HepG2 (cell line): ENCODE data around the gene PIM1. TPM values are rescaled to one million over a fixed set of nuclear protein-coding genes. Genes with fewer than 3 reads are reported as not detected.

Experiments
- ATF7-NPFF ChIP-seq: sonication (generic); formaldehyde crosslinking; IDR thresholded peaks from 2 replicates; pipeline ENCODE4 v1.8.1; 2023; ENCODE audit warnings: mild to moderate bottlenecking, low read depth, missing genetic modification reagents, moderate library complexity
- ATRX ChIP-seq: sonication (generic); formaldehyde crosslinking; IDR thresholded peaks from 2 replicates; pipeline ENCODE4 v1.4.0; 2020; ENCODE audit warnings: missing genetic modification reagents, borderline replicate concordance
- CBFB ChIP-seq: sonication (generic); formaldehyde crosslinking; IDR thresholded peaks from 2 replicates; pipeline ENCODE4 v1.4.0; 2020; ENCODE audit warnings: missing genetic modification reagents
- DPF2 ChIP-seq: sonication (generic); formaldehyde crosslinking; IDR thresholded peaks from 2 replicates; pipeline ENCODE4 v1.4.0; 2020; ENCODE audit warnings: mild to moderate bottlenecking, low read depth, missing genetic modification reagents, borderline replicate concordance
- DR1 ChIP-seq: sonication (generic); formaldehyde crosslinking; IDR thresholded peaks from 2 replicates; pipeline ENCODE4 v1.8.0; 2021; ENCODE audit warnings: mild to moderate bottlenecking, missing genetic modification reagents, inconsistent platforms
- FOSL1 ChIP-seq: sonication (generic); formaldehyde crosslinking; IDR thresholded peaks from 2 replicates; pipeline ENCODE4 v1.9.0; 2021; ENCODE audit warnings: missing genetic modification reagents, borderline replicate concordance
- HNRNPK ChIP-seq: fragments of 200-400 bp; formaldehyde crosslinking; IDR thresholded peaks from 2 replicates; pipeline ENCODE4 v1.6.1; 2018; ENCODE audit warnings: low read length, low read depth, moderate library complexity, mild to moderate bottlenecking; ENCODE audit not compliant: poor library complexity, severe bottlenecking
- HOXA3 ChIP-seq: sonication (generic); formaldehyde crosslinking; IDR thresholded peaks from 2 replicates; pipeline ENCODE4 v1.5.0; 2020; ENCODE audit warnings: missing genetic modification reagents
- IKZF1 ChIP-seq: fragments of 450-650 bp; IDR thresholded peaks from 2 replicates; pipeline ENCODE4 v1.7.1; 2016
- ISX ChIP-seq: sonication (generic); formaldehyde crosslinking; conservative IDR thresholded peaks from 2 replicates; pipeline ENCODE4 v1.5.0; 2020; ENCODE audit warnings: missing genetic modification reagents
- MIXL1 ChIP-seq: IDR thresholded peaks from 2 replicates; pipeline ENCODE4 v1.6.1; 2016
- MTF2 ChIP-seq: sonication (generic); formaldehyde crosslinking; IDR thresholded peaks from 2 replicates; pipeline ENCODE4 v1.5.0; 2020; ENCODE audit warnings: missing genetic modification reagents, borderline replicate concordance
- NBN ChIP-seq: fragments of 450-650 bp; conservative IDR thresholded peaks from 2 replicates; pipeline ENCODE4 v1.6.1; 2017
- PRPF4 ChIP-seq: fragments of 200-400 bp; formaldehyde crosslinking; IDR thresholded peaks from 2 replicates; pipeline ENCODE4 v1.6.1; 2016; ENCODE audit warnings: low read length, low read depth; ENCODE audit not compliant: poor library complexity, severe bottlenecking
- TEAD2 ChIP-seq: sonication (generic); formaldehyde crosslinking; IDR thresholded peaks from 2 replicates; pipeline ENCODE4 v1.9.0; 2021; ENCODE audit warnings: missing genetic modification reagents
- ZNF274 ChIP-seq: sonication (generic); formaldehyde crosslinking; IDR thresholded peaks from 2 replicates; pipeline ENCODE4 v1.5.1; 2020; ENCODE audit warnings: mild to moderate bottlenecking, missing genetic modification reagents
- ZNF557 ChIP-seq: sonication (generic); formaldehyde crosslinking; IDR thresholded peaks from 2 replicates; pipeline ENCODE4 v1.4.0; 2020; ENCODE audit warnings: missing genetic modification reagents
- ZNF607 ChIP-seq: sonication (generic); formaldehyde crosslinking; IDR thresholded peaks from 2 replicates; pipeline ENCODE4 v1.5.1; 2020; ENCODE audit warnings: missing genetic modification reagents, mild to moderate bottlenecking, borderline replicate concordance
- ZNF7 ChIP-seq: IDR thresholded peaks from 2 replicates; pipeline ENCODE4 v1.6.1; 2016; ENCODE audit warnings: missing biosample characterization, missing genetic modification reagents
- ZNF709 ChIP-seq: sonication (generic); formaldehyde crosslinking; IDR thresholded peaks from 2 replicates; pipeline ENCODE4 v1.5.0; 2020; ENCODE audit warnings: mild to moderate bottlenecking, missing genetic modification reagents
- ZNF816 ChIP-seq: sonication (generic); formaldehyde crosslinking; IDR thresholded peaks from 2 replicates; pipeline ENCODE4 v1.8.0; 2022; ENCODE audit warnings: missing genetic modification reagents, mild to moderate bottlenecking, borderline replicate concordance
- ZNF850 ChIP-seq: sonication (generic); formaldehyde crosslinking; conservative IDR thresholded peaks from 2 replicates; pipeline ENCODE4 v1.9.0; 2021; ENCODE audit warnings: mild to moderate bottlenecking, missing genetic modification reagents
- ZNF883 ChIP-seq: sonication (generic); formaldehyde crosslinking; IDR thresholded peaks from 2 replicates; pipeline ENCODE4 v1.5.1; 2020; ENCODE audit warnings: mild to moderate bottlenecking, missing genetic modification reagents; ENCODE audit errors: not compliant biosample characterization
- ZSCAN22 ChIP-seq: sonication (generic); formaldehyde crosslinking; IDR thresholded peaks from 2 replicates; pipeline ENCODE4 v1.4.0; 2020; ENCODE audit warnings: mild to moderate bottlenecking, missing genetic modification reagents
- polyA plus RNA-seq, 8 experiments: library from polyadenylated mRNA; depleted of rRNA in 3 of 8; stranded (reverse) in 7 of 8; unstranded in 1 of 8; fragments of >200 nt; fragmentation: Illumina TruSeq in 4 of 8; extraction: Trizol in 4 of 8; gene quantifications; 2 replicates each; pipeline versions ENCODE4 v1.2.1 to v1.2.3, GENCODE V29; 2011 to 2016; ENCODE audit warnings: low read depth in 4 of 8, missing spikeins in 1 of 8, mixed read lengths in 1 of 8; ENCODE audit not compliant: insufficient read depth in 1 of 8
- total RNA-seq, 5 experiments: library from RNA; depleted of rRNA; stranded (reverse); fragments of >200 nt; fragmentation: Illumina TruSeq; extraction: Trizol; gene quantifications; 2 replicates each; pipeline ENCODE4 v1.2.3, GENCODE V29; 2016; ENCODE audit warnings: low read depth in 1 of 5
- TF ChIP-seq, protein P1 (sequence below): sonication (generic); formaldehyde crosslinking; IDR thresholded peaks from 2 replicates; pipeline ENCODE4 v1.4.0; 2020; ENCODE audit warnings: mild to moderate bottlenecking, missing genetic modification reagents
- TF ChIP-seq, protein P2 (sequence below): sonication (generic); formaldehyde crosslinking; IDR thresholded peaks from 2 replicates; pipeline ENCODE4 v1.8.1; 2023; ENCODE audit warnings: missing genetic modification reagents, mild to moderate bottlenecking, borderline replicate concordance
- TF ChIP-seq, protein P3 (sequence below): sonication (generic); formaldehyde crosslinking; IDR thresholded peaks from 2 replicates; pipeline ENCODE4 v1.5.0; 2020; ENCODE audit warnings: missing genetic modification reagents, mild to moderate bottlenecking, borderline replicate concordance
- TF ChIP-seq, protein P4 (sequence below): sonication (generic); formaldehyde crosslinking; IDR thresholded peaks from 2 replicates; pipeline ENCODE4 v1.4.0; 2020; ENCODE audit warnings: missing genetic modification reagents
- TF ChIP-seq, protein P5 (sequence below): sonication (generic); formaldehyde crosslinking; conservative IDR thresholded peaks from 2 replicates; pipeline ENCODE4 v1.8.1; 2023; ENCODE audit warnings: missing genetic modification reagents

Gene PIM1
- total and polyA plus RNA-seq, 2 of the 13 experiments (the other 11 are each of a cell fraction or from before 2014, with no cell fraction given) = 29.4 to 117 TPM

DNA sequence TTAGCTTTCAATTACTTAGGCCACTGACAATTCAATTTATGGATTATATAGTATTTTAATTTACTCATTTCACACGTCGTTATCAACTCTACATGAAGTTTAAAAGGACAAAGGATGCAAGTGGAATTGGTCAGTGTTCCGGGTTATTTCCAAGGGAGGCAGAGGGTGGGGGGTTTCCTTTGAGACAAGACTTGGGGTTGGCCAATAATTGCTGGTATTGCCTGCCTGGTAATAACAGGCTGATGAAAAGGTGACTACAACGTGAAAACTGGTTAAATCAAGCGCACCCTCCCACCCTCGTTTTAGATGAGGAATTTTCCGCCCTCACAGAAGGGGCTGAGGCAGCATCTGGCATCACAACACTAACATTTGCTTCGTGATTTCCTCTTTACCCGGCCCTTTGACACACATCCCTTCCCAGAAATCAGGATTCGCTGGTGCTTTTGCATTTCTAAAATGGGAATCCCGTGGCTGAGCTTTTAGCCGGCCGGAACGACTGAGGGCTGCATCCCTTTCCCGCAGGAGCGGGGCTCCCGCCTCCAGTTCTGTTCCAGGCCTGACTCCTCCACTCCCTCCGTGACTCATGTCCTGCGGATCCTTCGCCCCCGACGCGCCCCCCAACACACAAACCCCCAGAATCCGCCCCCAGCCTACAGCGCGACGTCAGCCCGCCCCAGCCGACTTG lies 999 bp upstream of the PIM1 start (continued):
- no peak for TF ChIP-seq ZNF7 (CRISPR knock-in tag)
- TF ChIP-seq ATF7-NPFF (CRISPR knock-in tag) = no peak
- TF ChIP-seq, protein P1, sequence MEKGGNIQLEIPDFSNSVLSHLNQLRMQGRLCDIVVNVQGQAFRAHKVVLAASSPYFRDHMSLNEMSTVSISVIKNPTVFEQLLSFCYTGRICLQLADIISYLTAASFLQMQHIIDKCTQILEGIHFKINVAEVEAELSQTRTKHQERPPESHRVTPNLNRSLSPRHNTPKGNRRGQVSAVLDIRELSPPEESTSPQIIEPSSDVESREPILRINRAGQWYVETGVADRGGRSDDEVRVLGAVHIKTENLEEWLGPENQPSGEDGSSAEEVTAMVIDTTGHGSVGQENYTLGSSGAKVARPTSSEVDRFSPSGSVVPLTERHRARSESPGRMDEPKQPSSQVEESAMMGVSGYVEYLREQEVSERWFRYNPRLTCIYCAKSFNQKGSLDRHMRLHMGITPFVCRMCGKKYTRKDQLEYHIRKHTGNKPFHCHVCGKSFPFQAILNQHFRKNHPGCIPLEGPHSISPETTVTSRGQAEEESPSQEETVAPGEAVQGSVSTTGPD (CRISPR knock-in tag) = no peak
- TF ChIP-seq ISX (CRISPR knock-in tag) = no peak
- TF ChIP-seq, protein P2, sequence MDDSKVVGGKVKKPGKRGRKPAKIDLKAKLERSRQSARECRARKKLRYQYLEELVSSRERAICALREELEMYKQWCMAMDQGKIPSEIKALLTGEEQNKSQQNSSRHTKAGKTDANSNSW (CRISPR knock-in tag) = no peak
- TF ChIP-seq HNRNPK = no peak
- TF ChIP-seq ZNF557 = no peak
- TF ChIP-seq IKZF1 = no peak
- TF ChIP-seq DPF2 (CRISPR knock-in tag) = no peak
- no peak for TF ChIP-seq ZNF850 (CRISPR knock-in tag)
- no peak for TF ChIP-seq ZNF709 (CRISPR knock-in tag)
- TF ChIP-seq FOSL1 = no peak
- no peak for TF ChIP-seq PRPF4
- TF ChIP-seq ZNF607 (CRISPR knock-in tag) = peak; percentile 13; the same call in 1 of the 2 replicates
- TF ChIP-seq, protein P3, sequence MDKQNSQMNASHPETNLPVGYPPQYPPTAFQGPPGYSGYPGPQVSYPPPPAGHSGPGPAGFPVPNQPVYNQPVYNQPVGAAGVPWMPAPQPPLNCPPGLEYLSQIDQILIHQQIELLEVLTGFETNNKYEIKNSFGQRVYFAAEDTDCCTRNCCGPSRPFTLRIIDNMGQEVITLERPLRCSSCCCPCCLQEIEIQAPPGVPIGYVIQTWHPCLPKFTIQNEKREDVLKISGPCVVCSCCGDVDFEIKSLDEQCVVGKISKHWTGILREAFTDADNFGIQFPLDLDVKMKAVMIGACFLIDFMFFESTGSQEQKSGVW = no peak
- TF ChIP-seq HOXA3 (CRISPR knock-in tag) = no peak
- TF ChIP-seq, protein P4, sequence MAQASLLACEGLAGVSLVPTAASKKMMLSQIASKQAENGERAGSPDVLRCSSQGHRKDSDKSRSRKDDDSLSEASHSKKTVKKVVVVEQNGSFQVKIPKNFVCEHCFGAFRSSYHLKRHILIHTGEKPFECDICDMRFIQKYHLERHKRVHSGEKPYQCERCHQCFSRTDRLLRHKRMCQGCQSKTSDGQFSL = no peak
- TF ChIP-seq ZNF816 (CRISPR knock-in tag) = peak; percentile 9
- TF ChIP-seq ZNF883 = peak; percentile 34
- TF ChIP-seq ZSCAN22 (CRISPR knock-in tag) = no peak
- no peak for TF ChIP-seq DR1 (CRISPR knock-in tag)
- no peak; the same call in 1 of the 2 replicates for TF ChIP-seq ZNF274 (CRISPR knock-in tag)
- TF ChIP-seq, protein P5, sequence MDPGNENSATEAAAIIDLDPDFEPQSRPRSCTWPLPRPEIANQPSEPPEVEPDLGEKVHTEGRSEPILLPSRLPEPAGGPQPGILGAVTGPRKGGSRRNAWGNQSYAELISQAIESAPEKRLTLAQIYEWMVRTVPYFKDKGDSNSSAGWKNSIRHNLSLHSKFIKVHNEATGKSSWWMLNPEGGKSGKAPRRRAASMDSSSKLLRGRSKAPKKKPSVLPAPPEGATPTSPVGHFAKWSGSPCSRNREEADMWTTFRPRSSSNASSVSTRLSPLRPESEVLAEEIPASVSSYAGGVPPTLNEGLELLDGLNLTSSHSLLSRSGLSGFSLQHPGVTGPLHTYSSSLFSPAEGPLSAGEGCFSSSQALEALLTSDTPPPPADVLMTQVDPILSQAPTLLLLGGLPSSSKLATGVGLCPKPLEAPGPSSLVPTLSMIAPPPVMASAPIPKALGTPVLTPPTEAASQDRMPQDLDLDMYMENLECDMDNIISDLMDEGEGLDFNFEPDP (CRISPR knock-in tag) = no peak
- TF ChIP-seq CBFB (CRISPR knock-in tag) = no peak
- no peak for TF ChIP-seq MIXL1
- no peak for TF ChIP-seq MTF2
- no peak for TF ChIP-seq NBN
- no peak for TF ChIP-seq ATRX (CRISPR knock-in tag)
- no peak for TF ChIP-seq TEAD2 (CRISPR knock-in tag)
